GM12872 (cell line): ENCODE data around the gene LY9.

ENCODE experiments used
- CTCF ChIP-seq: IDR thresholded peaks from 3 replicates; pipeline ENCODE4 v1.5.1; 2011; ENCODE audit warnings: low read depth, mild to moderate bottlenecking, low read length, moderate library complexity; ENCODE audit not compliant: insufficient read depth

LY9 gene

GRCh38 chr1:160877221-160877620 is 81.2 kb downstream of the LY9 start:
- peak; percentile 38; the same call in 2 of the 3 replicates for TF ChIP-seq CTCF
